ENCODE results near the gene PLRG1. TPM values are rescaled to one million over a fixed set of nuclear protein-coding genes. Genes with fewer than 3 reads are reported as not detected.
A peak's percentile ranks its signal among the peaks of the same experiment; 100 is the strongest.

The PLRG1 gene
- total RNA-seq, 6 donors from 2014 or later = 12.9 to 60.1 (median 51.3) TPM

- TF ChIP-seq POLR2A (IDR thresholded peaks at IDR 0.05) (no peak), CTCF (IDR thresholded peaks at IDR 0.05) (no peak), POLR2AphosphoS5 (IDR thresholded peaks at IDR 0.05) (no peak), EP300 (IDR thresholded peaks at IDR 0.05) (no peak)
- Histone ChIP-seq H3K9me3 (no peaks in the 10 kb centered on the region), H3K4me3 (no peak overlapping the region), H3K36me3 (no peaks in the 10 kb centered on the region), H3K4me1 (no peaks in the 10 kb centered on the region), H3K27me3 (no peaks in the 10 kb centered on the region), H3K27ac (no peak overlapping the region)
- 76 to 83% methylated on average over 5 of the region's 5 CpGs for WGBS, 2 donors
- DNase-seq (no peak), ATAC-seq (ENCODE audit: low FRiP score in 2 of 2) (no peak)
Observed at GRCh38 chr4:154566639-154567204, 16.5 kb upstream of the PLRG1 start.

- Histone ChIP-seq H3K27me3 (no peaks in the 10 kb centered on the region), H3K36me3 (no peaks in the 10 kb centered on the region), H3K27ac (no peak overlapping the region), H3K4me3 (no peak overlapping the region), H3K9me3 (no peaks in the 10 kb centered on the region), H3K4me1 (no peaks in the 10 kb centered on the region)
- WGBS, 2 donors = 91 to 98% methylated on average over 6 of the region's 6 CpGs
- no peak for TF ChIP-seq CTCF (IDR thresholded peaks at IDR 0.05)
- TF ChIP-seq POLR2AphosphoS5 (IDR thresholded peaks at IDR 0.05) = no peak
- TF ChIP-seq EP300 (IDR thresholded peaks at IDR 0.05) = no peak
- no peak for TF ChIP-seq POLR2A (IDR thresholded peaks at IDR 0.05)
- DNase-seq = peak in 1 of 2 donors; percentile 25
- no peak for ATAC-seq (ENCODE audit: low FRiP score in 2 of 2)
Observed at GRCh38 chr4:154565704-154566103, 15.5 kb upstream of the PLRG1 start.

- no peaks in the 10 kb centered on the region for H3K9me3 ChIP-seq
- DNase-seq = no peak
- no peaks in the 10 kb centered on the region for H3K27me3 ChIP-seq
- H3K27ac ChIP-seq = no peak overlapping the region
- TF ChIP-seq POLR2A (IDR thresholded peaks at IDR 0.05) (no peak), CTCF (IDR thresholded peaks at IDR 0.05) (no peak), EP300 (IDR thresholded peaks at IDR 0.05) (no peak), POLR2AphosphoS5 (IDR thresholded peaks at IDR 0.05) (no peak)
- no peaks in the 10 kb centered on the region for H3K4me1 ChIP-seq
- WGBS, 2 donors = 89 to 91% methylated on average over 1 of the region's 1 CpG
- ATAC-seq (ENCODE audit: low FRiP score in 2 of 2) = no peak
- no peak overlapping the region for H3K4me3 ChIP-seq
- no peaks in the 10 kb centered on the region for H3K36me3 ChIP-seq
Observed at GRCh38 chr4:154564311-154564710, 14.1 kb upstream of the PLRG1 start.

DNA sequence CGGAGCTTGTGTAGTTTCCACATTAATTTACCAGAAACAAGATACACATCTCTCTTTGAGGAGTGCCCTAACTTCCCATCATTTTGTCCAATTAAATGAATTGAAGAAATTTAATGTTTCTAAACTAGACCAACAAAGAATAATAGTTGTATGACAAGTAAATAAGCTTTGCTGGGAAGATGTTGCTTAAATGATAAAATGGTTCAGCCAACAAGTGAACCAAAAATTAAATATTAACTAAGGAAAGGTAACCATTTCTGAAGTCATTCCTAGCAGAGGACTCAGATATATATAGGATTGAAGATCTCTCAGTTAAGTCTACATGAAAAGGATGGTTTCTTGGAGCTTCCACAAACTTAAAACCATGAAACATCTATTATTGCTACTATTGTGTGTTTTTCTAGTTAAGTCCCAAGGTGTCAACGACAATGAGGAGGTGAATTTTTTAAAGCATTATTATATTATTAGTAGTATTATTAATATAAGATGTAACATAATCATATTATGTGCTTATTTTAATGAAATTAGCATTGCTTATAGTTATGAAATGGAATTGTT lies 12.6 kb upstream of the PLRG1 start, which contains the start of gene FGB:
FGB (plus strand) TSS at position 315 of the 558 bp plus-strand sequence; CDS start at position 323, 8 bp downstream.
- Histone ChIP-seq H3K36me3 (no peaks in the 10 kb centered on the region), H3K4me1 (no peaks in the 10 kb centered on the region), H3K27ac (no peak within 1 kb of the TSS), H3K4me3 (no peak within 1 kb of the TSS), H3K27me3 (no peaks in the 10 kb centered on the region), H3K9me3 (no peaks in the 10 kb centered on the region)
- TF ChIP-seq POLR2A (IDR thresholded peaks at IDR 0.05) (no peak), EP300 (IDR thresholded peaks at IDR 0.05) (no peak), POLR2AphosphoS5 (IDR thresholded peaks at IDR 0.05) (no peak), CTCF (IDR thresholded peaks at IDR 0.05) (no peak)
- 67 to 71% methylated on average over 2 of the region's 2 CpGs for WGBS, 2 donors
- ATAC-seq (ENCODE audit: low FRiP score in 2 of 2) = no peak
- no peak for DNase-seq

DNA sequence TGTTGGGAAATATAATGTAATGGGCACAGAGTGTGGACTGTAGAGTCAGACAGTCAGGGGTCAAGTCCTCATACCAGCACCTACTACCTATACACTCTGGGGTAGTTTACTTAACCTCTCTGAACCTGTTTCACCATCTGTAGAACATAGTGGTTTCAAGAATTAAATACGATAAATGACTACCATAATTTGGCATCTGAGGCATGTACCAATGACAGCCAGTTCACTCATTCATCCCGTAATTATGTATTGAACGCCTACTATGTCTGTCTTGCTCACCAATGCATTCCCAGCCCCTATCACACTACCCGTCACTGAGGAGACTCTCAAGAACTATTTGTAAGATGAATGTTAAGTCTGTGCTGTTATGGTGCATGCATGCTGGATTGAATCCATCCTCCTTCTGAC lies 10.6 kb upstream of the PLRG1 start:
- DNase-seq = no peak
- no peaks in the 10 kb centered on the region for H3K9me3 ChIP-seq
- no peak for ATAC-seq (ENCODE audit: low FRiP score in 2 of 2)
- no peak overlapping the region for H3K27ac ChIP-seq
- no peaks in the 10 kb centered on the region for H3K4me1 ChIP-seq
- 74 to 75% methylated on average over 4 of the region's 4 CpGs for WGBS, 2 donors
- no peak overlapping the region for H3K4me3 ChIP-seq
- H3K36me3 ChIP-seq = no peaks in the 10 kb centered on the region
- H3K27me3 ChIP-seq = no peaks in the 10 kb centered on the region
- TF ChIP-seq POLR2A (IDR thresholded peaks at IDR 0.05) (no peak), POLR2AphosphoS5 (IDR thresholded peaks at IDR 0.05) (no peak), EP300 (IDR thresholded peaks at IDR 0.05) (no peak)

All from upper lobe of left lung (tissue), 6 donors.